Smooth muscle cell (in vitro differentiated cells): ENCODE data around the gene KRTAP10-9. TPM values are rescaled to one million over a fixed set of nuclear protein-coding genes. Genes with fewer than 3 reads are reported as not detected.

Experiments used
- DNase-seq: peaks from one replicate; lab custom pipeline; 2025; ENCODE audit not compliant: unreplicated experiment; lab: John Stamatoyannopoulos, UW
- H2AFZ ChIP-seq: fragments of 200-600 bp; sonication (generic); 2 replicates; pipeline ENCODE4 v1.6.0; 2016; ENCODE audit warnings: antibody characterized with exemption, low read depth, mild to moderate bottlenecking
- H3F3A ChIP-seq: fragments of 200-600 bp; sonication (generic); 2 replicates; pipeline ENCODE4 v1.6.0; 2017; ENCODE audit warnings: antibody characterized with exemption, low read depth
- H3K27ac ChIP-seq: fragments of 200-600 bp; sonication (generic); 2 replicates; pipeline ENCODE4 v1.5.1; 2016; ENCODE audit warnings: low read depth, mild to moderate bottlenecking
- H3K27me3 ChIP-seq: fragments of 200-600 bp; sonication (generic); 2 replicates; pipeline ENCODE4 v1.6.1; 2016; ENCODE audit warnings: low read depth, mild to moderate bottlenecking
- H3K36me3 ChIP-seq: fragments of 200-600 bp; sonication (generic); 2 replicates; pipeline ENCODE4 v1.5.1; 2016; ENCODE audit warnings: low read depth
- H3K4me1 ChIP-seq: fragments of 200-600 bp; sonication (generic); 2 replicates; pipeline ENCODE4 v1.5.1; 2016; ENCODE audit warnings: low read depth
- H3K4me2 ChIP-seq: fragments of 200-600 bp; sonication (generic); 2 replicates; pipeline ENCODE4 v1.6.0; 2016; ENCODE audit warnings: mild to moderate bottlenecking
- H3K4me3 ChIP-seq: fragments of 200-600 bp; sonication (generic); 2 replicates; pipeline ENCODE4 v1.5.1; 2016; ENCODE audit warnings: mild to moderate bottlenecking
- H3K79me2 ChIP-seq: fragments of 200-600 bp; sonication (generic); 2 replicates; pipeline ENCODE4 v1.6.0; 2016; ENCODE audit warnings: low read depth, mild to moderate bottlenecking
- H3K9ac ChIP-seq: fragments of 200-600 bp; sonication (generic); 2 replicates; pipeline ENCODE4 v1.6.0; 2016; ENCODE audit warnings: low read depth
- H3K9me3 ChIP-seq: fragments of 200-600 bp; sonication (generic); replicated peaks from 2 replicates; pipeline ENCODE4 v1.5.1; 2016; ENCODE audit warnings: low read depth
- H4K20me1 ChIP-seq: fragments of 200-600 bp; sonication (generic); 2 replicates; pipeline ENCODE4 v1.6.0; 2016; ENCODE audit warnings: low read depth
- WGBS: methylation state at CpG from one replicate; pipeline ENCODE4 v1.1.7; 2016; ENCODE audit warnings: low lambda C conversion rate; 5-methylcytosine and 5-hydroxymethylcytosine counted together
- polyA plus RNA-seq: library from polyadenylated mRNA; unstranded; fragments of >200 nt; fragmentation: Nextera tagmentation; extraction: Ambion mirVana; gene quantifications from 2 replicates; pipeline ENCODE4 v1.2.1, GENCODE V29; 2016
- total RNA-seq: library from RNA; depleted of rRNA; stranded (reverse); fragments of >200 nt; gene quantifications from 2 replicates; pipeline ENCODE4 v1.2.3, GENCODE V29; 2014
- TF ChIP-seq, protein P1 (sequence below): fragments of 200-600 bp; sonication (generic); IDR thresholded peaks from 2 replicates; pipeline ENCODE4 v1.5.1; 2017; ENCODE audit warnings: borderline replicate concordance, mild to moderate bottlenecking, antibody characterized with exemption; ENCODE audit not compliant: insufficient read depth, poor library complexity, severe bottlenecking

The KRTAP10-9 gene
- total and polyA plus RNA-seq, 2 experiments from 2014 or later = not detected

DNA sequence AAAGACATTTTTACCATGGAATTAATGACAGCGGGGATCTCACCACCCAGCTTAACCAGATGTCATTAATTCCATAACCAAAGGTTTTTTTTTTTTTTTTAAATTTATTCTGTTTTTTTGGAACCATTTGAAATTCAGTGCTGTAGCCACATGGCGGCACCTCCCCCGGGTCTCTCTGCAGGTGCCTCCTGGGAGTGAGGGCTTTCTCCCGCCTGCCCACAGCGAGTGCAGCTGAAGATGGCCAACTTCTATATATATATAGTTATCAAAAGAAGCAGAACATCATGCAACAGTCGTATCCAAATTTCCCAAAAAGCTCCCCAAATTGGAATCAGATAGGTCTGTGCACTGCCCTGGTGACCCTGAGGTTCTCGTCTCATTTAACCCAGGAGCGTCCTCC lies 11.4 kb upstream of the KRTAP10-9 start:
- Histone ChIP-seq H3K27me3 (no peaks in the 10 kb centered on the region), H3K9ac (no peak overlapping the region), H4K20me1 (no peaks in the 10 kb centered on the region), H3K4me3 (no peak overlapping the region), H3K4me1 (no peaks in the 10 kb centered on the region), H3F3A (no peaks in the 10 kb centered on the region), H3K27ac (no peak overlapping the region), H3K79me2 (no peaks in the 10 kb centered on the region), H3K36me3 (no peaks in the 10 kb centered on the region), H3K9me3 (peaks cover 4% of the 10 kb centered on the region), H3K4me2 (no peak overlapping the region), H2AFZ (no peak overlapping the region)
- DNase-seq = no peak
- TF ChIP-seq, protein P1, sequence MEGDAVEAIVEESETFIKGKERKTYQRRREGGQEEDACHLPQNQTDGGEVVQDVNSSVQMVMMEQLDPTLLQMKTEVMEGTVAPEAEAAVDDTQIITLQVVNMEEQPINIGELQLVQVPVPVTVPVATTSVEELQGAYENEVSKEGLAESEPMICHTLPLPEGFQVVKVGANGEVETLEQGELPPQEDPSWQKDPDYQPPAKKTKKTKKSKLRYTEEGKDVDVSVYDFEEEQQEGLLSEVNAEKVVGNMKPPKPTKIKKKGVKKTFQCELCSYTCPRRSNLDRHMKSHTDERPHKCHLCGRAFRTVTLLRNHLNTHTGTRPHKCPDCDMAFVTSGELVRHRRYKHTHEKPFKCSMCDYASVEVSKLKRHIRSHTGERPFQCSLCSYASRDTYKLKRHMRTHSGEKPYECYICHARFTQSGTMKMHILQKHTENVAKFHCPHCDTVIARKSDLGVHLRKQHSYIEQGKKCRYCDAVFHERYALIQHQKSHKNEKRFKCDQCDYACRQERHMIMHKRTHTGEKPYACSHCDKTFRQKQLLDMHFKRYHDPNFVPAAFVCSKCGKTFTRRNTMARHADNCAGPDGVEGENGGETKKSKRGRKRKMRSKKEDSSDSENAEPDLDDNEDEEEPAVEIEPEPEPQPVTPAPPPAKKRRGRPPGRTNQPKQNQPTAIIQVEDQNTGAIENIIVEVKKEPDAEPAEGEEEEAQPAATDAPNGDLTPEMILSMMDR = no peak
- 94% methylated on average over 8 of the region's 8 CpGs for WGBS

DNA sequence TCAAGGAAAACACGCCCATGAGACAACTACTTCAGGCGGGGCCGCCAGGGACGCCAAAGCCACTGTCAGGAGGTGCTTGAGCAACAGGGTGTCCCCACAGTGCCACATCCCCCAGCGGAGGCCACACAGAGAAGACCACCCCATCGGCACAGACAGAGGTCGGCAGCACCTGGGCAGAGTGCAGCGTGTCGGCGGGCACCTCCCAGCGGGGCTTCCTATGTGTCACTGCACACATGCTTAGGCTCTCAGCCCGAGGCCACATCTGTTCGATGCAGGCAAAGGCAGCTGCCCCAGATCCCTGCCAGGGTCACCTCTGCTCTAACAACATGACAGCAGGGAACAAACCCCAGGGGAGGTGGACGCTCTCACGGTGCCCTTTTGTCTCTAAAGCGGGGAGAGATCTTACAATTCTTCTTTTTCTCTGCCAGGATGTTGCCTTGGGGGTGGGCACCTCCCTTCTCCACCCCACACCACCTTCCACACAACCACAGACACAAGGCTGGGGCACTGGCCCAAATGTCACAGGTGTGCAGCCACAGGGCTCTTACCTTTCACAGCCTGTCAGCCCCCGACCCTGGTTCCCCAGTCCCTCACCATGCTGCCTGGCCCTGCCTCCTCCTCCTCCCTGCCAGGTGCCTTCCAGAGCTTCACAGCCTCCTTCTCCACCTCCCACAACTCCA lies 10.8 kb upstream of the KRTAP10-9 start:
- TF ChIP-seq, protein P1 = no peak
- H3F3A ChIP-seq = no peaks in the 10 kb centered on the region
- no peak overlapping the region for H3K4me2 ChIP-seq
- no peaks in the 10 kb centered on the region for H3K79me2 ChIP-seq
- no peaks in the 10 kb centered on the region for H3K36me3 ChIP-seq
- H2AFZ ChIP-seq = no peak overlapping the region
- WGBS = 90% methylated on average over 17 of the region's 17 CpGs
- no peaks in the 10 kb centered on the region for H3K27me3 ChIP-seq
- H3K27ac ChIP-seq = no peak overlapping the region
- no peaks in the 10 kb centered on the region for H3K4me1 ChIP-seq
- no peak overlapping the region for H3K4me3 ChIP-seq
- H3K9ac ChIP-seq = no peak overlapping the region
- no peak for DNase-seq
- H4K20me1 ChIP-seq = no peaks in the 10 kb centered on the region
- peaks cover 2% of the 10 kb centered on the region for H3K9me3 ChIP-seq

DNA sequence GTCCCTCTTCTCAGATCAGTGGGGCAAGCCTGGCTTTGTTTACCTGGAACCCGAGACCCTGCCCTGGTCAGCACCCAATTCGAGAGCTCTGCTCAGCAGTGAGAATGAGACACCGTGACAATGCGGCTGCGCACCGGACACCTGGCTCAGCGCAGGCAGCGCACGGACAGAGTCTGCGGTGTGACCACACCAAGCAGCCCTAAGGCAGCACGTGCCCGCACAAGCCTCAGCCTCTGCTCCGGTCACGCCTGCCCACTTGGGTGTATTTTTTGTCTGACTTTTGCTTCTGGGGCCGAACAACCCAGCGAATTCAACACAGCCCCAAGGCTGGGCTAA lies 10.3 kb upstream of the KRTAP10-9 start:
- no peak overlapping the region for H3K4me2 ChIP-seq
- no peak overlapping the region for H3K9ac ChIP-seq
- no peaks in the 10 kb centered on the region for H3F3A ChIP-seq
- no peak overlapping the region for H3K4me3 ChIP-seq
- H3K36me3 ChIP-seq = no peaks in the 10 kb centered on the region
- H3K9me3 ChIP-seq = peaks cover 2% of the 10 kb centered on the region
- no peak for DNase-seq
- no peaks in the 10 kb centered on the region for H3K79me2 ChIP-seq
- H4K20me1 ChIP-seq = no peaks in the 10 kb centered on the region
- no peak overlapping the region for H2AFZ ChIP-seq
- H3K27ac ChIP-seq = no peak overlapping the region
- TF ChIP-seq, protein P1 = no peak
- 81% methylated on average over 16 of the region's 16 CpGs for WGBS
- no peaks in the 10 kb centered on the region for H3K4me1 ChIP-seq
- no peaks in the 10 kb centered on the region for H3K27me3 ChIP-seq

DNA sequence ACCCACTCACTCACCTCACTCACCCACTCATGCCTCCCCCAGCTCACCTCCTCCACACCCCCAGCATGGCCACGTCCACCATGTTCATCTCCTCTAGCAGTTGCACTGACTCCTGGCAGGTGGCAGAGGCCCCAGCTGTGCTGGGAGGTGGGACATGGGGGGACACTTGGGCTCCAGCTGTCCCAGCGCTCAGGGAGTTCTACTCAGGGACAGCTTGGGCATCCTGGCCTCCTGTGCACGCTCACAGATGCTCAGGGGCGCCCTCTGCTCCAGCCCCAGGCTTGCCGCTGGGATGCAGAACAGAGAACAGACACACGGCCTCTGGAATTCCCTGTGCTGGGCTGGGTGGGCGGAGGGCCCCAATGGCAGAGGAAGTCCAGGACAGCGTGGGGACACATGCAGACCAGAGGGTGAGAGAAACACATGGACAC lies 9.8 kb upstream of the KRTAP10-9 start:
- no peaks in the 10 kb centered on the region for H4K20me1 ChIP-seq
- H3K9me3 ChIP-seq = no peaks in the 10 kb centered on the region
- H3K36me3 ChIP-seq = no peaks in the 10 kb centered on the region
- no peak overlapping the region for H3K9ac ChIP-seq
- no peaks in the 10 kb centered on the region for H3K79me2 ChIP-seq
- no peak overlapping the region for H3K4me3 ChIP-seq
- no peaks in the 10 kb centered on the region for H3F3A ChIP-seq
- no peaks in the 10 kb centered on the region for H3K4me1 ChIP-seq
- TF ChIP-seq, protein P1 = no peak
- H3K27ac ChIP-seq = no peak overlapping the region
- H3K27me3 ChIP-seq = no peaks in the 10 kb centered on the region
- no peak overlapping the region for H2AFZ ChIP-seq
- no peak overlapping the region for H3K4me2 ChIP-seq
- no peak for DNase-seq
- WGBS = 60% methylated on average over 8 of the region's 8 CpGs
